GM13977 (cell line): ENCODE measurements around the gene ARRB2.
"Not testable (repeated sequence)": the region's sequence is repeated elsewhere in the genome, so short reads cannot be mapped to it uniquely, and the experiment has no call there.

ENCODE experiments used
- DNase-seq: peaks from one replicate; pipeline ENCODE4 v3.0.0; 2012; ENCODE audit warnings: low spot score
- CTCF ChIP-seq: IDR thresholded peaks from 2 replicates; pipeline ENCODE4 v1.5.1; 2012; ENCODE audit warnings: mild to moderate bottlenecking, control low read depth; ENCODE audit not compliant: insufficient read depth; ENCODE audit errors: extremely low read depth, missing control alignments
- in situ Hi-C: fragments of 300-500 bp; cut with MboI; formaldehyde crosslinking; loops from one replicate; pipeline ENCODE4 v1.12.0; 2022; ENCODE audit warnings: low sequenced_read_pairs, low pct_unique_long_range_greater_than_20kb, mixed read lengths, inconsistent platforms; ENCODE audit not compliant: unreplicated experiment

The ARRB2 gene

DNA sequence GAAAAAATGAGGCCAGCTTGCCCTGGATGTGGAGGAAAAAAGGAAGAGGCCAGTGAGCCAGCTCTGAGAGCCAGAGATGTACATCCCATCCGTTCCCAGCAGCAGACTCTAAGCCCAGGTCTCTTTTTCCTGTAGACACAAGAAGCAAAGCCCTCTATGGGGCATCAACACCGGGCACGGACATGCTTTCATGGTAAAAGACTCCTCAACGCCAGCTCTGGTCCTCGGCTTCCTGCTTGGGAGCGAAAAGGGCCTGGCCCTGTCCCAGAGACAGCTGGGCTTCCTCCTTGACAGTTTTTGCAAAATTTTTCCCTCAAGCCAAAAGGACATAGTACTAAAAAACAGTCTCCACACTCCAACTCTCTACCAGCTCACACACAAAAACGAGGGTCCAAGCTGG, 33.6 kb upstream of the ARRB2 start:
- in situ Hi-C loops = no loop called here
- TF ChIP-seq CTCF = no peak
- no peak for DNase-seq

GRCh38 chr17:4678448-4679026, 31.9 kb upstream of the ARRB2 start:
- DNase-seq = no peak
- TF ChIP-seq CTCF = no peak
- in situ Hi-C loops = no loop called here

GRCh38 chr17:4679658-4680057, 30.8 kb upstream of the ARRB2 start:
- in situ Hi-C loops = no loop called here
- TF ChIP-seq CTCF = no peak
- no peak for DNase-seq

GRCh38 chr17:4683739-4684138, 26.7 kb upstream of the ARRB2 start:
- DNase-seq, in situ Hi-C loops: not testable (repeated sequence)

- in situ Hi-C loops, DNase-seq: not testable (repeated sequence)
Observed at GRCh38 chr17:4689872-4690271, 20.6 kb upstream of the ARRB2 start.

DNA sequence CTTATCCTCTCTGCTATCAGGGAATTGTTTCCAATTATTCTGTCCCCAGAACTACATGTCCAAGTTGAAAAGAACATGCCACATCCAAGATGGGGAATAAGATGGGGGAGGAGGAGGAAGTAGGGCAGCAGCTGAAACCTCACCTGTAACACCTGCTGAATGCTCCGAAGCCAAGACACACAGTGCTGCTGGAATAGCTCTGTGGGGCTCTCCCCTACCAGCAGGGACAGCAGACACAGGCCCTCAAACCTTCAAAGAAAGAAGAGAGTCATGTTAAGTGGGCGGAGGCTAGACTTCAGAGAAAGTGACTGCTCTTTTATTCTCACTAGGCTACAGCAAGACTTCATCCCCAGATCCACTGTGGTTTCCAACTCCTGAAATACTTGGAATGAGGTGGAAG, 19.7 kb upstream of the ARRB2 start:
- no peak for TF ChIP-seq CTCF
- in situ Hi-C loops = no loop called here
- no peak for DNase-seq

GRCh38 chr17:4691686-4692085, 18.7 kb upstream of the ARRB2 start:
- in situ Hi-C loops = no loop called here
- no peak for DNase-seq
- no peak for TF ChIP-seq CTCF

DNA sequence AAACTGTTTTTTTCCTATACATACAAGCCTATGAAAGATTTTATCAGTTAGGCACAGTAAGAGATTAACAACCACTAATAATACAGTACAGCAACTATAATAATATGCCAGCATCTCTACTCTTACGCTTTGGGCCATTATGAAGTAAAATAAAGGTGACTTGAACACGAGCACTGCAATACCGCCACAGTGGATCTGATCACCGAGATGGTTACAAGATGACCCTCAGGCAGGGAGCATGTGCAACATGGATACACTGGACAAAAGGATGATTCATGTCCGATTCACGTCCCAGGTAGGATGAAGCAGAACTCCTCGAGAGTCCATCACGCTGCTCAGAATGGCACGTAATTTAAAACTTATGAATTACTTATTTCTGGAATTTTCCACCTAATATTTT, 17.0 kb upstream of the ARRB2 start:
- TF ChIP-seq CTCF = no peak
- no peak for DNase-seq
- in situ Hi-C loops = no loop called here
